ENCODE results near the gene RHOT2. TPM values are rescaled to one million over a fixed set of nuclear protein-coding genes. Genes with fewer than 3 reads are reported as not detected.

Gene RHOT2
- total and polyA plus RNA-seq, 9 of the 15 experiments (the other 6 are each of a cell fraction or from before 2014, with no cell fraction given): 5.0 to 373 (median 112) TPM

DNA sequence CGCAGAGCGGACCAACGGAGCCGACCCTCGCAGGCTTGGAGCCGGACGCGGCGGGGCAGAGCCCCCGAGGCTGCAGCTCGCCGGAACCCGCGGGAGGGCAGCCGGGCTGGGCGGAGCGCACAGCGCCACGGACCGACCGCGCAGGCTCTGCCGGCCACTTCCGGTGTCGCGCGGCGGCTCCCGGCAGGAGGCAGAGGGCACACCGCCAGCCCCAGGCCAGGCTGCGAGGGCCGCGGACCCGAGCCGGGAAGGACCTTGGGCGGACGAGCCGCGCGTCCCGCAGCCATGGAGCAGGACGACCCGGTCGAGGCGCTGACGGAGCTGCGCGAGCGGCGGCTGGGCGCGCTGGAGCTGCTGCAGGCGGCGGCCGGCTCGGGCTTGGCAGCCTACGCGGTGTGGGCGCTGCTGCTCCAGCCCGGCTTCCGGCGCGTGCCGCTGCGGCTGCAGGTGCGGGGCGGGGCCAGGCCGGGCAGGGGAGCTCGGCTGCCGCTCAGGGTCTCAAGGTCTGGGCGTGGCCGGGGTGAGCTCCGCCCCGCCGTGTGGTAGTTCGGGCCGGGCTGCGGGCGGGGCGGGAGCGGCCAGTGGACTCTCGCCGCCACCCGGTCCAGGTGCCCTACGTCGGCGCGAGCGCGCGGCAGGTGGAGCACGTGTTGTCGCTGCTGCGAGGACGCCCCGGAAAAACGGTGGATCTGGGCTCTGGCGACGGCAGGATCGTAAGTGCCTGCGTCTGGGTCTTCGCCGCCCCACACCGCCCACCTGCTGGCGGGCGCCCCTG is 53.2 kb downstream of the RHOT2 start, which contains the start of gene ANTKMT (continued):
- TF ChIP-seq, protein P1, sequence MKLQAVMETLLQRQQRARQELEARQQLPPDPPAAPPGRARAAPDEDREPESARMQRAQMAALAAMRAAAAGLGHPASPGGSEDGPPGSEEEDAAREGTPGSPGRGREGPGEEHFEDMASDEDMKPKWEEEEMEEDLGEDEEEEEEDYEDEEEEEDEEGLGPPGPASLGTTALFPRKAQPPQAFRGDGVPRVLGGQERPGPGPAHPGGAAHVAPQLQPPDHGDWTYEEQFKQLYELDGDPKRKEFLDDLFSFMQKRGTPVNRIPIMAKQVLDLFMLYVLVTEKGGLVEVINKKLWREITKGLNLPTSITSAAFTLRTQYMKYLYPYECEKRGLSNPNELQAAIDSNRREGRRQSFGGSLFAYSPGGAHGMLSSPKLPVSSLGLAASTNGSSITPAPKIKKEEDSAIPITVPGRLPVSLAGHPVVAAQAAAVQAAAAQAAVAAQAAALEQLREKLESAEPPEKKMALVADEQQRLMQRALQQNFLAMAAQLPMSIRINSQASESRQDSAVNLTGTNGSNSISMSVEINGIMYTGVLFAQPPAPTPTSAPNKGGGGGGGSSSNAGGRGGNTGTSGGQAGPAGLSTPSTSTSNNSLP (IDR thresholded peaks at IDR 0.05; ENCODE audit: borderline replicate concordance, low read depth, low read length): no peak
- TF ChIP-seq, protein P2, sequence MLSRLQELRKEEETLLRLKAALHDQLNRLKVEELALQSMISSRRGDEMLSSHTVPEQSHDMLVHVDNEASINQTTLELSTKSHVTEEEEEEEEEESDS (CRISPR knock-in tag; IDR thresholded peaks at IDR 0.05): no peak
- TF ChIP-seq ZNF232 (CRISPR knock-in tag; IDR thresholded peaks at IDR 0.05) (no peak), NR4A1 (CRISPR knock-in tag; IDR thresholded peaks at IDR 0.05) (peak; percentile 89; the same call in 1 of the 2 replicates), NR4A1 (tag; IDR thresholded peaks at IDR 0.05) (peak; percentile 81), NFIX (CRISPR knock-in tag; IDR thresholded peaks at IDR 0.05; ENCODE audit: low read depth) (no peak), ZC3H8 (IDR thresholded peaks at IDR 0.05) (no peak), ZNF239 (CRISPR knock-in tag; IDR thresholded peaks at IDR 0.05) (no peak), LARP7 (IDR thresholded peaks at IDR 0.05) (no peak)
- TF ChIP-seq, protein P3, sequence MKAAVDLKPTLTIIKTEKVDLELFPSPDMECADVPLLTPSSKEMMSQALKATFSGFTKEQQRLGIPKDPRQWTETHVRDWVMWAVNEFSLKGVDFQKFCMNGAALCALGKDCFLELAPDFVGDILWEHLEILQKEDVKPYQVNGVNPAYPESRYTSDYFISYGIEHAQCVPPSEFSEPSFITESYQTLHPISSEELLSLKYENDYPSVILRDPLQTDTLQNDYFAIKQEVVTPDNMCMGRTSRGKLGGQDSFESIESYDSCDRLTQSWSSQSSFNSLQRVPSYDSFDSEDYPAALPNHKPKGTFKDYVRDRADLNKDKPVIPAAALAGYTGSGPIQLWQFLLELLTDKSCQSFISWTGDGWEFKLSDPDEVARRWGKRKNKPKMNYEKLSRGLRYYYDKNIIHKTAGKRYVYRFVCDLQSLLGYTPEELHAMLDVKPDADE (conservative IDR thresholded peaks at IDR 0.05; ENCODE audit: control insufficient read depth, low read depth, low read length): peak; percentile 82
- TF ChIP-seq, protein P4, sequence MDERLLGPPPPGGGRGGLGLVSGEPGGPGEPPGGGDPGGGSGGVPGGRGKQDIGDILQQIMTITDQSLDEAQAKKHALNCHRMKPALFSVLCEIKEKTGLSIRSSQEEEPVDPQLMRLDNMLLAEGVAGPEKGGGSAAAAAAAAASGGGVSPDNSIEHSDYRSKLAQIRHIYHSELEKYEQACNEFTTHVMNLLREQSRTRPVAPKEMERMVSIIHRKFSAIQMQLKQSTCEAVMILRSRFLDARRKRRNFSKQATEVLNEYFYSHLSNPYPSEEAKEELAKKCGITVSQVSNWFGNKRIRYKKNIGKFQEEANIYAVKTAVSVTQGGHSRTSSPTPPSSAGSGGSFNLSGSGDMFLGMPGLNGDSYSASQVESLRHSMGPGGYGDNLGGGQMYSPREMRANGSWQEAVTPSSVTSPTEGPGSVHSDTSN (CRISPR knock-in tag; IDR thresholded peaks at IDR 0.05; ENCODE audit: low read depth): no peak
- TF ChIP-seq, protein P4 (tag; conservative IDR thresholded peaks at IDR 0.05; ENCODE audit: low read depth): no peak
- TF ChIP-seq, protein P5, sequence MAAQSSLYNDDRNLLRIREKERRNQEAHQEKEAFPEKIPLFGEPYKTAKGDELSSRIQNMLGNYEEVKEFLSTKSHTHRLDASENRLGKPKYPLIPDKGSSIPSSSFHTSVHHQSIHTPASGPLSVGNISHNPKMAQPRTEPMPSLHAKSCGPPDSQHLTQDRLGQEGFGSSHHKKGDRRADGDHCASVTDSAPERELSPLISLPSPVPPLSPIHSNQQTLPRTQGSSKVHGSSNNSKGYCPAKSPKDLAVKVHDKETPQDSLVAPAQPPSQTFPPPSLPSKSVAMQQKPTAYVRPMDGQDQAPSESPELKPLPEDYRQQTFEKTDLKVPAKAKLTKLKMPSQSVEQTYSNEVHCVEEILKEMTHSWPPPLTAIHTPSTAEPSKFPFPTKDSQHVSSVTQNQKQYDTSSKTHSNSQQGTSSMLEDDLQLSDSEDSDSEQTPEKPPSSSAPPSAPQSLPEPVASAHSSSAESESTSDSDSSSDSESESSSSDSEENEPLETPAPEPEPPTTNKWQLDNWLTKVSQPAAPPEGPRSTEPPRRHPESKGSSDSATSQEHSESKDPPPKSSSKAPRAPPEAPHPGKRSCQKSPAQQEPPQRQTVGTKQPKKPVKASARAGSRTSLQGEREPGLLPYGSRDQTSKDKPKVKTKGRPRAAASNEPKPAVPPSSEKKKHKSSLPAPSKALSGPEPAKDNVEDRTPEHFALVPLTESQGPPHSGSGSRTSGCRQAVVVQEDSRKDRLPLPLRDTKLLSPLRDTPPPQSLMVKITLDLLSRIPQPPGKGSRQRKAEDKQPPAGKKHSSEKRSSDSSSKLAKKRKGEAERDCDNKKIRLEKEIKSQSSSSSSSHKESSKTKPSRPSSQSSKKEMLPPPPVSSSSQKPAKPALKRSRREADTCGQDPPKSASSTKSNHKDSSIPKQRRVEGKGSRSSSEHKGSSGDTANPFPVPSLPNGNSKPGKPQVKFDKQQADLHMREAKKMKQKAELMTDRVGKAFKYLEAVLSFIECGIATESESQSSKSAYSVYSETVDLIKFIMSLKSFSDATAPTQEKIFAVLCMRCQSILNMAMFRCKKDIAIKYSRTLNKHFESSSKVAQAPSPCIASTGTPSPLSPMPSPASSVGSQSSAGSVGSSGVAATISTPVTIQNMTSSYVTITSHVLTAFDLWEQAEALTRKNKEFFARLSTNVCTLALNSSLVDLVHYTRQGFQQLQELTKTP (IDR thresholded peaks at IDR 0.05; ENCODE audit: low read depth in 1 of 2, partially characterized antibody in 2 of 2): no peak
- TF ChIP-seq, protein P6, sequence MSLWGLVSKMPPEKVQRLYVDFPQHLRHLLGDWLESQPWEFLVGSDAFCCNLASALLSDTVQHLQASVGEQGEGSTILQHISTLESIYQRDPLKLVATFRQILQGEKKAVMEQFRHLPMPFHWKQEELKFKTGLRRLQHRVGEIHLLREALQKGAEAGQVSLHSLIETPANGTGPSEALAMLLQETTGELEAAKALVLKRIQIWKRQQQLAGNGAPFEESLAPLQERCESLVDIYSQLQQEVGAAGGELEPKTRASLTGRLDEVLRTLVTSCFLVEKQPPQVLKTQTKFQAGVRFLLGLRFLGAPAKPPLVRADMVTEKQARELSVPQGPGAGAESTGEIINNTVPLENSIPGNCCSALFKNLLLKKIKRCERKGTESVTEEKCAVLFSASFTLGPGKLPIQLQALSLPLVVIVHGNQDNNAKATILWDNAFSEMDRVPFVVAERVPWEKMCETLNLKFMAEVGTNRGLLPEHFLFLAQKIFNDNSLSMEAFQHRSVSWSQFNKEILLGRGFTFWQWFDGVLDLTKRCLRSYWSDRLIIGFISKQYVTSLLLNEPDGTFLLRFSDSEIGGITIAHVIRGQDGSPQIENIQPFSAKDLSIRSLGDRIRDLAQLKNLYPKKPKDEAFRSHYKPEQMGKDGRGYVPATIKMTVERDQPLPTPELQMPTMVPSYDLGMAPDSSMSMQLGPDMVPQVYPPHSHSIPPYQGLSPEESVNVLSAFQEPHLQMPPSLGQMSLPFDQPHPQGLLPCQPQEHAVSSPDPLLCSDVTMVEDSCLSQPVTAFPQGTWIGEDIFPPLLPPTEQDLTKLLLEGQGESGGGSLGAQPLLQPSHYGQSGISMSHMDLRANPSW (CRISPR knock-in tag; IDR thresholded peaks at IDR 0.05): no peak; the same call in 1 of the 2 replicates

All from K562 (cell line).